Stimulated activated CD4-positive, alpha-beta T cell treated with anti-CD3 and anti-CD28 coated beads, Interleukin-1b, Interleukin-23, amount 100 ng/mL, for 24 hours (primary cell): ENCODE measurements around the gene KCTD21.

Source experiments
- DNase-seq, 4 experiments: peaks; one replicate each; pipeline ENCODE4 v3.0.0-alpha.2; 2020; ENCODE audit warnings: low read depth in 4 of 4, low spot score in 1 of 4

Gene KCTD21

GRCh38 chr11:78219493-78220217, 31.2 kb upstream of the KCTD21 start:
- DNase-seq = no peak

- DNase-seq = no peak
Measured at GRCh38 chr11:78218707-78219492, 30.5 kb upstream of the KCTD21 start.

GRCh38 chr11:78217650-78218541, 29.5 kb upstream of the KCTD21 start:
- DNase-seq = no peak

- no peak for DNase-seq
Measured at GRCh38 chr11:78216571-78217287, 28.3 kb upstream of the KCTD21 start.

GRCh38 chr11:78216021-78216420, 27.6 kb upstream of the KCTD21 start:
- DNase-seq = no peak

GRCh38 chr11:78214331-78215194, 26.1 kb upstream of the KCTD21 start:
- DNase-seq = no peak

GRCh38 chr11:78213526-78214330, 25.3 kb upstream of the KCTD21 start:
- DNase-seq = no peak

GRCh38 chr11:78212586-78213371, 24.4 kb upstream of the KCTD21 start:
- DNase-seq = no peak

- DNase-seq = no peak
Measured at GRCh38 chr11:78211565-78211964, 23.1 kb upstream of the KCTD21 start.

- no peak for DNase-seq
Measured at GRCh38 chr11:78210000-78210608, 21.7 kb upstream of the KCTD21 start.

GRCh38 chr11:78209478-78209877, 21.1 kb upstream of the KCTD21 start:
- no peak for DNase-seq

GRCh38 chr11:78208257-78209165, 20.1 kb upstream of the KCTD21 start:
- DNase-seq = no peak

- DNase-seq = no peak
Measured at GRCh38 chr11:78207532-78208256, 19.3 kb upstream of the KCTD21 start.

- no peak for DNase-seq
Measured at GRCh38 chr11:78205691-78206090, 17.3 kb upstream of the KCTD21 start.

- DNase-seq = no peak
Measured at GRCh38 chr11:78205256-78205655, 16.8 kb upstream of the KCTD21 start.

- DNase-seq = no peak
Measured at GRCh38 chr11:78203184-78203583, 14.8 kb upstream of the KCTD21 start.
